ENCODE data around the gene KIF9.
"Not testable (repeated sequence)": the region's sequence is repeated elsewhere in the genome, so short reads cannot be mapped to it uniquely, and the experiment has no call there.

Gene KIF9

DNA sequence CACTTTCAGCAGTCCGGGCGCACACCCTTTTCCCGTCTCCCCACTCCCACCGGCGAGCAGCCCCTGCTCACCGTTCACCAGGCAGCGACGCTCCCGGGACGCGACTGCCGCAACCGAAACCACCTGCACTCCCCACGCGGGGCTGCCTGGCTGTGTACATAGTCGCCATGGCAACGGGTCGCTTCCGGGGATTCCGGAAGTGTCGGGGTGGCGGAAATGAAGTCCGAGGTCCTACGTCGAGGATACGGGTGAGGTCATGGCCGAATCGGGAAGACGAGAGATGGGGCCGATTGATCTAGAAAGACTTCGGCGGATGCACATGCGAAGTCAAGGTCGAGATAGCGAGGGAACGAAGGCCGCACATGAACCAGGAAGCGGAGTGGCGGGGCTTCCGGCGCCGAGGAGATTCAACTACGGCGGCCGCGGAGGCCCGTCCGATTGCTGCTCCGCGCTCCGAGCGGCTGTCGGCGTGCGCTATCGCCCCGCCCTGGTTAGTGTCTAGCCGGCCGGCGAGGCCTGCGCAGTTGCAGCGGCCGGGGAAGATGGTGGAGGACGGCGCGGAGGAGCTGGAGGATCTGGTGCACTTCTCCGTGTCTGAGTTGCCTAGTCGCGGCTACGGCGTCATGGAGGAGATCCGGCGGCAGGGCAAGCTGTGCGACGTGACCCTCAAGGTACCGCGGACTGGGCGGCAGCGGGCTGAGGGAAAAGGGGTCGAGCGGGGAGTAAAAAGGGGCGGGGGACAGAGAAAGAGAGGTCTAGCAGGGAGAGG is at the start of gene KIF9, which contains the start of gene KLHL18:
Gene KIF9, minus strand, starts transcription at position 376 of the 769 bp plus-strand sequence. CDS start 5,425 bp downstream, outside the sequence.
Gene KLHL18, plus strand, starts transcription at position 521 of the 769 bp plus-strand sequence. Its CDS starts 22 bp downstream, at position 543.
- DNase-seq (ENCODE audit: low read depth) = peak; percentile 91

GRCh38 chr3:47324278-47324865 is 41.8 kb upstream of the KIF9 start:
- peak; percentile 4 for DNase-seq (ENCODE audit: low read depth)

GRCh38 chr3:47323431-47324277 is 41.1 kb upstream of the KIF9 start:
- DNase-seq (ENCODE audit: low read depth) = no peak

DNA sequence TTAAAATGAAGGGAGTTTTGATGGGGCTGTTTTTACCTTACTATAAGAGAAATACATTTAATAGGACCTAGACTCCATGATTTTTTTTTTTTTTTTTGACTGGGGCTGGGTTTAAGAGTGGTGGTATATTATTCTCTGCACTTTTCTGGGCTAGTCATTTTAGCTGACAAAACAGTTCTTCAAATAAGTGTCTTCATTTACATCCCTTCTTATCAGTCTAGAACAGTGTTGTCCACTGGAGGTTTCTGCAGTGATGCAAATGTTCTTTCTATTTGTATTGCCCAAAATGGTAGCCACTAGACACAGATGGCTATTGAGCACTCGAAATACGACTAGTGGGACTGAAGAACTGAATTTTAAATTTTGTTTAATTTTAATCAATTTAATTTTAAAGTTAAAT is 37.4 kb upstream of the KIF9 start:
- DNase-seq (ENCODE audit: low read depth) = no peak

DNA sequence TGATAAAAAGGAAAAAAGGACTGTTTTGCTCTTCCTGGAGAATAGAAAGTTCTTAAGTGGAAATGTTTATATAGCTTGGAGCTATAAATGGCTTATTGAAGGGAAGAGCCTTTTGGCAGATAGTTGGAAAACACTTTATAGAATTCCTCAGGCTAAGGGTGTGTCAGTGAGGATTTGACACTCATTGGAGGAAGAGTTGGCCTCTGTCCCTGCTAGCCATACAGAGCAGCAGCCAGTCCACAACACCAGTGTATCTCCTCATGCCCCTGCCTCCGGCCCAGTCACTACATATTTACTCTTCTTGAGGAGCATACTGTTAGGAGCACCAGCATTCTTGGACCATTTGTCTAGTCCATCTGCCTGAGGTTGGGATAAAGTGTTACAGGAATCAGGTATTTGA is 36.3 kb upstream of the KIF9 start:
- no peak for DNase-seq (ENCODE audit: low read depth)

- not testable (repeated sequence) for DNase-seq (ENCODE audit: low read depth)
Observed at GRCh38 chr3:47316151-47316550, 33.6 kb upstream of the KIF9 start.

GRCh38 chr3:47315069-47315647 is 32.6 kb upstream of the KIF9 start:
- DNase-seq (ENCODE audit: low read depth) = no peak

DNA sequence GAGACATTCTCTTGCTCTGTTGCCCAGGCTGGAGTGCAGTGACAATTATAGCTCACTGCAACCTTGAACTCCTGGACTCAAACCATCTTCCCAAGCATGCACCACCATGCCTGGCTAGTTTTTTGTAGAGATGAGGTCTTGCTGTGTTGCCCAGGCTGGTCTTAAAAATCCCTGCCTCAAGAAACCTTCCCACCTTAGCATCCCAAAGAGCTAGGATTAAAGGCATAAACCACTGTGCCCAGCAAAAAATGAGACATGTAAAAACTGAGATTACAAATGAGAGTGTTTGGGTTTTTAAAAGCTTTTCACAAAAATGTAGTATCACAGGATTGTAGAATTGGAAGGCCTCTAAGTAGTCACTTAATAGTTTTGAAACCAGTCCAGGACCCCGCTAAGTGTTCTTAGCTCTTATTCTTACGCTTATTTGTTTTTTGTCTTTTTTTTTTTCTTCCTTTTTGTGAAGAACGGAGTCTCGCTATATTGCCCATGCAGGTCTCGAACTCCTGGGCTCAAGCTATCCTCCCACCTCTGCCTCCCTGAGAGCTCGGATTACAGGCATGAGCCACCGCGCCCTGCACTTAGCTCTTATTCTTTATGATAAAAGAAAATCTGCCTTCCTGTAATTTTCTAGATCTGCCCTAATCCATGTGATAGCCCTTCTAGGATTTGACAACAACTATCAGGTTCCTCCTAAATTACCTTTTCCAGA is 31.6 kb upstream of the KIF9 start:
- no peak for DNase-seq (ENCODE audit: low read depth)

- no peak for DNase-seq (ENCODE audit: low read depth)
Observed at GRCh38 chr3:47313341-47314055, 30.9 kb upstream of the KIF9 start.

DNA sequence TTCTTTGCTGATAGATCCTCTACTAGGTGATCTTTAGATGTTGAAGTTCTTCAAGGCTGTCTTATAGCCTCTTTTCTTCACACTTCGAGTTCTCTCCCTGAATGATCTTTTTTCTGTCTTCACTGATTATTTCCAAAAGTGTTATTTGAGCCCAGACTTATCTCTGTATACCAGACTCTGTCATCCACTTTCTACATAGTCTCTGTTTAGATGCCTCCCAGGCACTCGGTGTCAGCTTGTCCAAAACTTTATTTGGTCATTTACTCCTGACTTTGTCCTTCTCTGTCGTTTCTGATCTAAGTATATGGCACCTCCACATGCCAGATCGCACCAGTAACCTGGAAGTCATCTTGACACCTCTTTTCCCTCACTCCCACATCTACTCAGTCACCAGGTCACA is 27.8 kb upstream of the KIF9 start:
- DNase-seq (ENCODE audit: low read depth) = no peak

DNA sequence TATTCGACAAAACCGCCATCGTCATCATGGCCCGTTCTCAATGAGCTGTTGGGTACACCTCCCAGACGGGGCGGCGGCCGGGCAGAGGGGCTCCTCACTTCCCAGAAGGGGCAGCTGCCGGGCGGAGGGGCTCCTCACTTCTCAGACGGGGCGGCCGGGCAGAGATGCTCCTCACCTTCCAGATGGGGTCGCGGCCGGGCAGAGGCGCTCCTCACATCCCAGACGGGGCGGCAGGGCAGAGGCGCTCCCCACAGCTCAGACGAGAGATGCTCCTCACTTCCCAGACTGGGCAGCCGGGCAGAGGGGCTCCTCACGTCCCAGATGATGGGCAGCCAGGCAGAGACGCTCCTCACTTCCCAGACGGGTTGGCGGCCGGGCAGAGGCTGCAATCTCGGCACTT is 26.6 kb upstream of the KIF9 start:
- not testable (repeated sequence) for DNase-seq (ENCODE audit: low read depth)

- DNase-seq (ENCODE audit: low read depth) = no peak
Observed at GRCh38 chr3:47306022-47306421, 23.4 kb upstream of the KIF9 start.

DNA sequence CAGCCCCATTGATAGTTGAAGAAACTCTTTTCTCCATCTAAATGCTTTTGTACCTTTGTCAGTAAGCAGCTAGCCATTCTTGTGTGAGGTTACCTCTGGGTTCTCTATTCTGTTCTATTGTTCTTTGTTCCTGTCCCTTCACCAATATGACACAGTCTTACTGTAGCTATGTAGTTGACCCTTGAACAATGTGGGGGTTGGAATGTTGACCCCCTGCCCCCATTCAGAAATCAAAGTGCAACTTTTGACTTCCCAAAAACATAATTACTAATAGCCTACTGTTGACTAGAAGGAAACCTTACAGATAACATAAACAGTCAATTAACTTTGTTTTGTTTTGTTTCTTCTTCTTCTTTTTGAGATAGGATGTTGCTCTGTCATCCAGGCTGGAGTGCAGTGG is 18.9 kb upstream of the KIF9 start:
- no peak for DNase-seq (ENCODE audit: low read depth)

- DNase-seq (ENCODE audit: low read depth) = no peak
Observed at GRCh38 chr3:47299381-47300318, 17.1 kb upstream of the KIF9 start.

DNA sequence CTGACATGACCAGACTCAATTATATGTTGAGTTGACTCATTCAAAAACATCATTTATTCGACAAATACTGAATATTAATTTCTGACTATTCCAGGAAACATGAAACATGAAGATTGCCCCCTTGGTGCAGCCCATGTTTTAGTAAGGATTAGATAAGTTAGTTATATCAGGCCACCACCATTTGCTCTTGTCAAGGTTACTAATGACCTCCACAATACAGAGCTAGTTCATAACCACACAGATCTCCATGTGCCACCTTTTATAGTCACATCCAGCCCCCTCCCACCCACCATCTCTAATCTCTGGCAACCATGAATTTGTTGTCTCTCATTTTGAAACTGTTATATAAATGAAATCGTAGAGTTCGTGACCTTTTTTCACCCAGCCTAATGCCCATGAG is 15.8 kb upstream of the KIF9 start:
- DNase-seq (ENCODE audit: low read depth) = no peak

DNA sequence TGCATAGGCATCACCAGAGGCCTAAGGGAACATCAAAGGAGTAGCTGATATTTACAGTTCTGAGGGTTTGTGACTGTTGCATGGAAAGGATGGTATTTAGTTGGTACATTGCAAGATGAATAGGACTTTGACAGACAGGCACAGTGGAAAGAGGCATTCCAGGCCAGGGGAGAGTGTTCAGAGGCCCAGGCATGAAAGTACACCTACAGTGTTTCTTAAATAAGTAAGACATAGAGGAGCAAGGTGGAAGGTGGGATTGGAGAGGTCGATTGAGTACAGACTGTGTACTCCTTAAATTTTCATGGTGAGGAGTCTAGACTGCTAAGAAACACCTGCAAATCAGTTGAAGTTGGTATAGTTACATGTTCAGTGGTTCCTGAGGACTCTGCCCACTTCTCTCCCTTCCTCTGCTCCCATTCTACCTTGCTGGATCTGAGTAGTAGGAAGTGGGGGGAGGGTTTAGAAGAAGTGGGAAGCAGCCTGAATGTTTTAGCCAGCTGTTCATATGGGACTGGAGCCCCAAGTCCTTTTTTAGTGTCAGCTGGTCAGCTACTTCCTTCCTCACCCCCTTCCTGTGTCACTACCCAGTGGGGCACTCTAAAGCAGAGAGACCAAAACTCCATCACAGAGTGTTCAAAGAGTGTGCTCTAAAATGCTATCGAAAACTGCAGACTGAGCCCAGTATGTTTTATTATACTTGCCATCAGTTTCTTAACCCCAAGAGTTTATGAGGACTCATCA is 14.1 kb upstream of the KIF9 start:
- no peak for DNase-seq (ENCODE audit: low read depth)

GRCh38 chr3:47295976-47296375 is 13.4 kb upstream of the KIF9 start:
- no peak for DNase-seq (ENCODE audit: low read depth)

GRCh38 chr3:47295322-47295721 is 12.7 kb upstream of the KIF9 start:
- DNase-seq (ENCODE audit: low read depth) = no peak

DNA sequence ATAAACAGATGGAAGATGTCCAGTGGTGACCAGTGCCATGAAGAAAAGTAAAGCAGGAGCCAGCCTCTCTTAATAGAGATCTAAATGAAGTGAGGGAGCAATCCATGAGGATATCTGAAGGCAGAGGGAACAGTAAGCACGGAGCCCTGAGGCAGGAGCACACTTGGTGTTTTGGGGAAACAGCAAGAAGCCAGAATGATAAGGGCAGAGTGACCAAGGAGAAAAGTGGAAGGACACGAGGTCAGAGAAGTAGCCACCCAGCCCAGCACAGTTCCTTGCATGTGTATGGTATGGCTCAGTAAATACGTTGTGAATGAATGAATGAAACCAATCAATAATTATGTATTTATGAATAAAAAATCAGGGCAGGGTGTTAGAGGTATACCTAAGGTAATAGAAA is 11.8 kb upstream of the KIF9 start:
- DNase-seq (ENCODE audit: low read depth) = no peak
